Sigmoid colon (tissue), 7 donors: ENCODE results near the gene ASXL1. TPM values are rescaled to one million over a fixed set of nuclear protein-coding genes. Genes with fewer than 3 reads are reported as not detected.
"Not testable (repeated sequence)": the region's sequence is repeated elsewhere in the genome, so short reads cannot be mapped to it uniquely, and the experiment has no call there.

Source experiments
- DNase-seq: peaks from one replicate; pipeline ENCODE4 v3.0.0-alpha.2; 2019
- H3K27ac ChIP-seq, 4 donors: fragments of 200-600 bp; sonication (generic); one replicate each; pipeline ENCODE4 v1.5.1; 2016 to 2019; ENCODE audit warnings: mild to moderate bottlenecking in 1 of 4
- H3K27me3 ChIP-seq, 3 donors: fragments of 200-600 bp; sonication (generic); one replicate each; pipeline ENCODE4 v1.5.1; 2019; ENCODE audit warnings: mild to moderate bottlenecking in 1 of 3
- H3K36me3 ChIP-seq, 4 donors: fragments of 200-600 bp; sonication (generic); one replicate each; pipeline ENCODE4 v1.5.1; 2016 to 2019
- H3K4me1 ChIP-seq, 4 donors: fragments of 200-600 bp; sonication (generic); one replicate each; pipeline ENCODE4 v1.5.1; 2017 to 2019
- H3K4me3 ChIP-seq, 4 donors: fragments of 200-600 bp; sonication (generic); one replicate each; pipeline ENCODE4 v1.5.1; 2017 to 2019; ENCODE audit warnings: mild to moderate bottlenecking in 2 of 4, moderate library complexity in 1 of 4
- H3K9me3 ChIP-seq, 4 donors: fragments of 200-600 bp in 3 of 4; sonication (generic) in 3 of 4; one replicate each; pipeline versions ENCODE4 v1.5.1 to v1.6.1; 2013 to 2019
- EP300 ChIP-seq, 4 donors: sonication (generic); formaldehyde crosslinking; IDR thresholded peaks; one replicate each; pipeline ENCODE4 v1.6.1; 2017; ENCODE audit warnings: antibody characterized with exemption in 4 of 4
- POLR2A ChIP-seq, 2 donors: fragments of 450-650 bp; IDR thresholded peaks; one replicate each; pipeline ENCODE4 v1.6.1; 2016; ENCODE audit warnings: antibody characterized with exemption in 2 of 2, mild to moderate bottlenecking in 2 of 2, moderate library complexity in 2 of 2
- POLR2AphosphoS5 ChIP-seq, 4 donors: sonication (generic); formaldehyde crosslinking; IDR thresholded peaks; one replicate each; pipeline ENCODE4 v1.6.1; 2017; ENCODE audit warnings: antibody characterized with exemption in 4 of 4
- WGBS, 2 donors: extraction: QIAGEN DNeasy Blood & Tissue Kit; methylation state at CpG; one replicate each; pipeline ENCODE4 v1.1.7; 2013; 5-methylcytosine and 5-hydroxymethylcytosine counted together
- intact Hi-C: fragments of 100-400 bp; cut with DNase I; formaldehyde crosslinking; loops from one replicate; pipeline ENCODE4 v1.15.1; 2023
- polyA plus RNA-seq, 3 donors: library from polyadenylated mRNA; stranded (reverse); fragments of 200-250 nt; gene quantifications; one replicate each; pipeline ENCODE4 v1.2.3, GENCODE V29; 2013
- total RNA-seq, 4 donors: library from RNA; depleted of rRNA; stranded (reverse); fragments of >200 nt; gene quantifications; one replicate each; pipeline ENCODE4 v1.1.0, GENCODE V29; 2016
- TF ChIP-seq, protein P1 (sequence below), 4 experiments: fragments of 450-650 bp in 3 of 4; fragments of 200-600 bp in 1 of 4; IDR thresholded peaks; one replicate each; pipeline ENCODE4 v1.5.1; 2016 to 2019; ENCODE audit warnings: antibody characterized with exemption in 4 of 4, mild to moderate bottlenecking in 3 of 4, moderate library complexity in 2 of 4
- donor health status: healthy with polysubstance abuse.
- donor health status: Bipolar disorder and iron deficiency.
- donor health status: healthy.

The ASXL1 gene
- total and polyA plus RNA-seq, 7 donors = 6.0 to 102 (median 46.7) TPM

DNA sequence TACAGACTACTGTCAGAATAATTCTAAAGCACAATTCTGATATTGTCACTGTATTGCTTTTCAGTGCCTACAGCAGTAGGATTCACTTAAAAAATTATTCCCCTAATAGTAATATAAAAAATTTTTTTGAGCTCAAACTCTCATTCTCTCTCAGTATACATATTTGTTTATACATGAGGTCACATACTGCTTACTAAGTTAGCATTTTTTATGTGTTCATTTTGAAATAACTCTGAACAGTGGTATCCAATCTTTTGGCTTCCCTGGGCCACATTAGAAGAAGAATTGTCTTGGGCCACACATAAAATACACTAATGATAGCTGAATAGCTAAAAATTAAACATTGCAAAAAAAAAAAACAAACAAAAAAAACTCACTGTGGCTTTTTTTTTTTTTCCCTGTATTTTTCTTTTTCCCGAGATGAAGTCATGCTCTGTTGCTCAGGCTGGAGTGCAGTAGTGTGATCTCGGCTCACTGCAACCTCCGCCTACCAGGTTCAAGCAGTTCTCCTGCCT lies 38.6 kb downstream of the ASXL1 start:
- H3K27me3 ChIP-seq = no peaks in the 10 kb centered on the region
- WGBS, 2 donors = 86 to 92% methylated on average over 3 of the region's 3 CpGs
- DNase-seq = no peak
- intact Hi-C loops = no loop called here
- no peak overlapping the region for H3K4me3 ChIP-seq
- no peak overlapping the region for H3K27ac ChIP-seq
- H3K9me3 ChIP-seq = no peaks in the 10 kb centered on the region
- TF ChIP-seq EP300 (IDR thresholded peaks at IDR 0.05) (no peak), POLR2A (IDR thresholded peaks at IDR 0.05) (no peak), POLR2AphosphoS5 (IDR thresholded peaks at IDR 0.05) (no peak)
- TF ChIP-seq, protein P1, sequence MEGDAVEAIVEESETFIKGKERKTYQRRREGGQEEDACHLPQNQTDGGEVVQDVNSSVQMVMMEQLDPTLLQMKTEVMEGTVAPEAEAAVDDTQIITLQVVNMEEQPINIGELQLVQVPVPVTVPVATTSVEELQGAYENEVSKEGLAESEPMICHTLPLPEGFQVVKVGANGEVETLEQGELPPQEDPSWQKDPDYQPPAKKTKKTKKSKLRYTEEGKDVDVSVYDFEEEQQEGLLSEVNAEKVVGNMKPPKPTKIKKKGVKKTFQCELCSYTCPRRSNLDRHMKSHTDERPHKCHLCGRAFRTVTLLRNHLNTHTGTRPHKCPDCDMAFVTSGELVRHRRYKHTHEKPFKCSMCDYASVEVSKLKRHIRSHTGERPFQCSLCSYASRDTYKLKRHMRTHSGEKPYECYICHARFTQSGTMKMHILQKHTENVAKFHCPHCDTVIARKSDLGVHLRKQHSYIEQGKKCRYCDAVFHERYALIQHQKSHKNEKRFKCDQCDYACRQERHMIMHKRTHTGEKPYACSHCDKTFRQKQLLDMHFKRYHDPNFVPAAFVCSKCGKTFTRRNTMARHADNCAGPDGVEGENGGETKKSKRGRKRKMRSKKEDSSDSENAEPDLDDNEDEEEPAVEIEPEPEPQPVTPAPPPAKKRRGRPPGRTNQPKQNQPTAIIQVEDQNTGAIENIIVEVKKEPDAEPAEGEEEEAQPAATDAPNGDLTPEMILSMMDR (IDR thresholded peaks at IDR 0.05) = no peak
- H3K4me1 ChIP-seq = peaks cover 0 to 5% (median 2%) of the 10 kb centered on the region in 4 donors
- H3K36me3 ChIP-seq = peaks cover 0 to 10% (median 0%) of the 10 kb centered on the region in 4 donors

DNA sequence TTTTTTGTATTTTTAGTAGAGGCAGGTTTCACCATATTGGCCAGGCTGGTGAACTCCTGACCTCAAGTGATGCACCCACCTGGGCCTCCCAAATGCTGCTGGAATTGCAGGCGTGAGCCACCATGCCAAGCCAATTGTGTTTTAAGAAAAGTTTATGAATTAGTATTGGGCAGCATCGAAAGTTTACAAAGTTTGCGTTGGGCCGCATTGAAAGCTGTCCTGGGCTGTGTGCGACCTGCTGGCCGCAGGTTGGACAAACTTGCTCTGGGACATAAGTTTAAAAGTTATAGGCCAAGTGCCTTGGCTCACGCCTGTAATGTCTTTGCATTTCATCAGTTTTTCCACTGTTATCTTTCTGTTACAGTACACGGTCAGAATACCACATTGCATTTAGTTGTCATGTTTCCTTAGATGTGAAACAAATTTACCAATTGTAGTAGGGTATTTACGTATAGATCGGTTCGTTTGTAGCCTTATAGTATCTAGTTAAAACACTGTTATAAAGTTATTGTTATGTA lies 39.5 kb downstream of the ASXL1 start:
- H3K4me3 ChIP-seq = no peak overlapping the region
- intact Hi-C loops = no loop called here
- DNase-seq = no peak
- no peaks in the 10 kb centered on the region for H3K9me3 ChIP-seq
- H3K36me3 ChIP-seq = peaks cover 0 to 10% (median 0%) of the 10 kb centered on the region in 4 donors
- no peak overlapping the region for H3K27ac ChIP-seq
- 86 to 89% methylated on average over 11 of the region's 11 CpGs for WGBS, 2 donors
- peaks cover 0 to 5% (median 2%) of the 10 kb centered on the region in 4 donors for H3K4me1 ChIP-seq
- no peak for TF ChIP-seq POLR2A (IDR thresholded peaks at IDR 0.05)
- TF ChIP-seq, protein P1 (IDR thresholded peaks at IDR 0.05) = no peak
- TF ChIP-seq EP300 (IDR thresholded peaks at IDR 0.05) = no peak
- TF ChIP-seq POLR2AphosphoS5 (IDR thresholded peaks at IDR 0.05) = no peak
- no peaks in the 10 kb centered on the region for H3K27me3 ChIP-seq

DNA sequence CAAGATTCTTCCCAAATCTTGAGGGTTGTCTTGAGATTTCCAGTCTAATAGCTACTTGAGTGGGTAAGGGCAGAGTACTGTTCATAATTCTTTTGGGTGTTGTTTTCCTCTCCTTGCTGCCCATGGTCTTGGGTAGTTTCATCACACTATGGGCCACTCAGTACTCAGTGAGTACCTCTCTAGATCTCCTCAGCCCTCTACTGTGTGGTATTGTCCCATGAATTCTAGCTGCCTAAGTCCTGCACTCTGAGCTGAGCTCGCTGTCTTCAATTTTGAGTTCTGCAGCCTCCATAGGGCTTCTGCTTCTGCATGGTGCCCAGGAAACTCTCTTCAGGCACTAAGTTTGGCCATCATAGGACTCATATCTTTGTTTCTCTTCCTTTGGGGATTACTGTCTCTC lies 42.3 kb downstream of the ASXL1 start:
- Histone ChIP-seq H3K27me3 (no peaks in the 10 kb centered on the region), H3K9me3 (no peaks in the 10 kb centered on the region), H3K4me3 (no peak overlapping the region), H3K4me1 (peaks cover 0 to 5% (median 4%) of the 10 kb centered on the region in 4 donors), H3K36me3 (no peaks in the 10 kb centered on the region), H3K27ac (no peak overlapping the region)
- intact Hi-C loops = no loop called here
- no peak for DNase-seq
- WGBS, 2 donors = 98 to 99% methylated on average over 1 of the region's 1 CpG
- TF ChIP-seq POLR2A (IDR thresholded peaks at IDR 0.05) (no peak), POLR2AphosphoS5 (IDR thresholded peaks at IDR 0.05) (no peak), EP300 (IDR thresholded peaks at IDR 0.05) (no peak)
- TF ChIP-seq, protein P1 (IDR thresholded peaks at IDR 0.05) = no peak

DNA sequence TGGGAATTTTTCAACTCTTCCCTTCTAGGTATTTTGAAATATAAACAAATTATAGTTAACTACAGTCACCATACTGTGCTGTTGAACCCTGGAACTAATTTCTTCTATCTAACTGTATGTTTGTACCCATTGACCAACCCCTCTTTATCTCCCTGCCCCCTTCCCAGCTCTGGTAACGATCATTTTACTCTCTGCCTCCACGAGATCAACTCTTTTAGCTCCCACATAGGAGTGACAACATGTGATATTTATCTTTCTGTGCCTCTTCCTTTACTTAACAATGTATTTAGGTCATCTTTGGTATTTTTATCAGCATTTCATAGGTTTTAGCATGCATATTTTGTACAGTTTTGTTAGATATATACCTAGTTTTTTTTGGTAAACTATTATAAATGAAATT lies 45.9 kb downstream of the ASXL1 start:
- intact Hi-C loops = no loop called here
- H3K9me3 ChIP-seq = no peaks in the 10 kb centered on the region
- WGBS, 2 donors = 80 to 92% methylated on average over 2 of the region's 2 CpGs
- no peak for DNase-seq
- no peak overlapping the region for H3K27ac ChIP-seq
- TF ChIP-seq, protein P1 (IDR thresholded peaks at IDR 0.05) = no peak
- TF ChIP-seq POLR2AphosphoS5 (IDR thresholded peaks at IDR 0.05) (no peak), POLR2A (IDR thresholded peaks at IDR 0.05) (no peak), EP300 (IDR thresholded peaks at IDR 0.05) (no peak)
- peaks cover 0 to 6% (median 0%) of the 10 kb centered on the region in 4 donors for H3K36me3 ChIP-seq
- H3K4me1 ChIP-seq = peaks cover 0 to 4% (median 0%) of the 10 kb centered on the region in 4 donors
- H3K4me3 ChIP-seq = no peak overlapping the region
- no peaks in the 10 kb centered on the region for H3K27me3 ChIP-seq

DNA sequence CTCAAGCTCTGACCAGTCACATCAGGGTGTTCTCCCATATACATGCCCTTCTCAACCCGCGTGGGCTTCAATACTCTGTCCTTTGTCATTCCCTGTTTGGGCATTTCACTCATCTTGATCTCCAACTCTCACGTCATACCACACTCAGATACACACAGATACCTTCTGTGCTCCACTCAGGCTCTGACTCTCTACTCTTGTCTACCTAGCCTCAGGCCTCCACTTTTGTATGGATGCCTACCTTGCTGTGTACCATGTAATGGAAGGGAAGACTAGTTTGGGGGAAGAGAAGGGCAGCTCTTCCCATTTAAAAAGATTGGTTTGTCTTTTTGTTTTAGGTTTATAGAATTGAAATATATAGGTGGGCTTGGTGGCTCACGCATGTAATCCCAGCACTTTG lies 48.6 kb downstream of the ASXL1 start:
- H3K36me3 ChIP-seq = peaks cover 0 to 11% (median 0%) of the 10 kb centered on the region in 4 donors
- no peak for TF ChIP-seq POLR2AphosphoS5 (IDR thresholded peaks at IDR 0.05)
- H3K4me3 ChIP-seq = no peak overlapping the region
- peaks cover 0 to 4% (median 0%) of the 10 kb centered on the region in 4 donors for H3K4me1 ChIP-seq
- DNase-seq = no peak
- H3K9me3 ChIP-seq = no peaks in the 10 kb centered on the region
- H3K27ac ChIP-seq = no peak overlapping the region
- 97 to 99% methylated on average over 4 of the region's 4 CpGs for WGBS, 2 donors
- no peaks in the 10 kb centered on the region for H3K27me3 ChIP-seq
- intact Hi-C loops = no loop called here

DNA sequence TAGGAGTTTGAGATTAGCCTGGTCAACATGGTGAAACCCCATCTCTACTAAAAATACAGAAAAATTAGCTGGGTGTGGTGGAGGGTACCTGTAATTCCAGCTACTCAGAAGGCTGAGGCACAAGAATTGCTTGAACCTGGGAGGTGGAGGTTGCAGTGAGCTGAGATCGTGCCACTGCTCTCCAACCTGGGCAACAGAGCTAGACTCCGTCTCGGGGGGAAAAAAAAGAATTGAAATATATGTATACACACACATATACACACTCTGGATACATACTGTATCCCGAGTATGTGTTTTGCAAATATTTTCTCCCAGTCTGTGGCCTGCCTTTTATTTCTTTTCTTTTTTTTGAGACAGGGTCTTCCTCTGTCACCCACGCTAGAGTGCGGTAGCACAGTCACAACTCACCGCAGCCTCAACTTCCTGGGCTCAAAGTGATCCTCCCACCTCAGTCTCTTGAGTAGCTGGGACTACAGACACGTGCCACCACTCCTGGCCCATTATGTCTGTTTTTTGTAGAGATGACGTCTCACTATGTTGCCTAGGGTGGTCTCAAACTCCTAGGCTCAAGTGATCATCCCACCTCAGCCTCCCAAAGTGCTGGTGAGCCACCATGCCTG lies 49.1 kb downstream of the ASXL1 start:
- intact Hi-C loops, DNase-seq, H3K27me3 ChIP-seq, H3K27ac ChIP-seq, H3K4me3 ChIP-seq, H3K4me1 ChIP-seq, H3K9me3 ChIP-seq: not testable (repeated sequence)
- H3K36me3 ChIP-seq = peaks cover 0 to 11% (median 0%) of the 10 kb centered on the region in 4 donors
- WGBS, 2 donors = 78 to 92% methylated on average over 9 of the region's 9 CpGs
